Measurements from ENCODE around the gene ZCCHC7. TPM values are rescaled to one million over a fixed set of nuclear protein-coding genes. Genes with fewer than 3 reads are reported as not detected.

Gene ZCCHC7
- polyA plus RNA-seq, 2 of the 4 experiments (the other 2 are of a cell fraction) = 15.7 to 30.0 TPM

DNA sequence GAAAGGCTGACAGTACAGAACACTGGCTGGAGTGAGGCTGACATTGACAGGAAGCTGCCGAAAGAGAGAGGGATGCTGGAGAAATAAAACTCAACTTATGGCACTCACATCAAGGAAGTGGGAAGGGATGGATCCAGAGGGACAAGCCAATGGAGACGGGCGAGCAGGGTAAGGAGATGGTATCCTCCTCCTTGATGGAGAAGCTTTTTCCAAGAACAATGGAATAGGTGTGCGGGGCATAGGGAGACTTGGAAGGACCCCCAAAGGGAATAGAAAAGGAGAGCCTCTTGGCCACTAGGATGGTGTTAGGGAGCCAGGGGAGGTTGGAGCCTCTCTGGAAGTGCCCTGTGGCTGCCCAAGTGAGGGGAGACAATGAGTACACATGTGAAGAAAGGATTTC is 243.8 kb downstream of the ZCCHC7 start:
- no peak for TF ChIP-seq PBX3 (IDR thresholded peaks at IDR 0.05)
- no peak for TF ChIP-seq ZSCAN20 (CRISPR knock-in tag; IDR thresholded peaks at IDR 0.05)
- no peak for TF ChIP-seq EHMT2 (IDR thresholded peaks at IDR 0.05; ENCODE audit: low read depth)
- no peak for TF ChIP-seq BHLHE40 (IDR thresholded peaks at IDR 0.05; ENCODE audit: low read depth, low read length)
- TF ChIP-seq RFX5 (IDR thresholded peaks at IDR 0.05) = no peak
- no peak for TF ChIP-seq CBX2 (IDR thresholded peaks at IDR 0.05; ENCODE audit: borderline replicate concordance, low read depth)
- TF ChIP-seq NFE2L2 (conservative IDR thresholded peaks at IDR 0.05; ENCODE audit: low read length) = no peak
- TF ChIP-seq, protein P1, sequence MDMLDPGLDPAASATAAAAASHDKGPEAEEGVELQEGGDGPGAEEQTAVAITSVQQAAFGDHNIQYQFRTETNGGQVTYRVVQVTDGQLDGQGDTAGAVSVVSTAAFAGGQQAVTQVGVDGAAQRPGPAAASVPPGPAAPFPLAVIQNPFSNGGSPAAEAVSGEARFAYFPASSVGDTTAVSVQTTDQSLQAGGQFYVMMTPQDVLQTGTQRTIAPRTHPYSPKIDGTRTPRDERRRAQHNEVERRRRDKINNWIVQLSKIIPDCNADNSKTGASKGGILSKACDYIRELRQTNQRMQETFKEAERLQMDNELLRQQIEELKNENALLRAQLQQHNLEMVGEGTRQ (IDR thresholded peaks at IDR 0.05) = no peak
- FAIRE-seq = no peak
- H3K4me3 ChIP-seq = no peak overlapping the region
- 0 out of 6 replicates have a peak, but pooled peaks of 1 of the 2 experiments have one; percentile 22 for ATAC-seq
- H3K4me2 ChIP-seq = no peak overlapping the region
- no peaks in the 10 kb centered on the region for H3K9me3 ChIP-seq
- 89% methylated on average over 4 of the region's 4 CpGs for WGBS (ENCODE audit: missing lambda C conversion rate)
- DNase-seq (ENCODE audit: low read depth in 1 of 2, low spot score in 1 of 2) = no peak
- no peak overlapping the region for H3K27ac ChIP-seq
- no peaks in the 10 kb centered on the region for H3K4me1 ChIP-seq
- ChIA-PET POLR2A (no interaction called here), CTCF (interaction anchor here (0.9 to 1.2 kb wide), 5 partner anchors 9 to 368 kb away, joined by 3 to 5 read pairs (median 3); no protein-coding TSS in a partner anchor)

GRCh38 chr9:37364751-37365360 is 244.5 kb downstream of the ZCCHC7 start:
- 82% methylated on average over 4 of the region's 4 CpGs for WGBS (ENCODE audit: missing lambda C conversion rate)
- DNase-seq (ENCODE audit: low read depth in 1 of 2, low spot score in 1 of 2) = peak in 1 of 2 experiments; percentile 15
- no peaks in the 10 kb centered on the region for H3K9me3 ChIP-seq
- H3K27ac ChIP-seq = no peak overlapping the region
- no peak overlapping the region for H3K4me3 ChIP-seq
- FAIRE-seq = no peak
- CTCF ChIA-PET = interaction anchor here (0.9 to 1.2 kb wide), 6 partner anchors 8 to 369 kb away, joined by 3 to 5 read pairs (median 3); no protein-coding TSS in a partner anchor
- H3K4me2 ChIP-seq = no peak overlapping the region
- H3K4me1 ChIP-seq = no peaks in the 10 kb centered on the region
- peak; percentile 52 to 73; a peak in 5 of 6 replicates for ATAC-seq
- TF ChIP-seq ATOH8 (CRISPR knock-in tag; IDR thresholded peaks at IDR 0.05; ENCODE audit: low read depth) (no peak), RAD21 (conservative IDR thresholded peaks at IDR 0.05 in 1 of 2, IDR thresholded peaks at IDR 0.05 in 1 of 2) (peak; percentile 17 to 42; a peak in 3 of 5 replicates)
- POLR2A ChIA-PET = no interaction called here

GRCh38 chr9:37369671-37370070 is 249.3 kb downstream of the ZCCHC7 start:
- TF ChIP-seq, protein P1 (IDR thresholded peaks at IDR 0.05) = no peak
- TF ChIP-seq EHMT2 (IDR thresholded peaks at IDR 0.05; ENCODE audit: low read depth) (no peak), SREBF2 (IDR thresholded peaks at IDR 0.05) (no peak), RNF2 (IDR thresholded peaks at IDR 0.05; ENCODE audit: borderline replicate concordance, low read depth) (no peak), CHD4 (IDR thresholded peaks at IDR 0.05; ENCODE audit: borderline replicate concordance) (no peak), HOXB13 (CRISPR knock-in tag; IDR thresholded peaks at IDR 0.05; ENCODE audit: low read depth) (no peak), EHF (CRISPR knock-in tag; IDR thresholded peaks at IDR 0.05) (no peak), MAX (IDR thresholded peaks at IDR 0.05) (no peak), POLR2A (IDR thresholded peaks at IDR 0.05; ENCODE audit: low read length) (no peak), TFCP2L1 (CRISPR knock-in tag; IDR thresholded peaks at IDR 0.05) (no peak), HOXA7 (CRISPR knock-in tag; IDR thresholded peaks at IDR 0.05) (no peak), CTCF (IDR thresholded peaks at IDR 0.05) (no peak), CBX8 (IDR thresholded peaks at IDR 0.05) (no peak), HOXB5 (CRISPR knock-in tag; IDR thresholded peaks at IDR 0.05) (no peak), ZC3H11A (IDR thresholded peaks at IDR 0.05) (no peak), POLR2AphosphoS2 (conservative IDR thresholded peaks at IDR 0.05; ENCODE audit: low read length) (no peak)
- WGBS (ENCODE audit: missing lambda C conversion rate) = 84% methylated on average over 5 of the region's 5 CpGs
- H3K27ac ChIP-seq = no peak overlapping the region
- no peak overlapping the region for H3K4me3 ChIP-seq
- CTCF ChIA-PET = no interaction called here
- FAIRE-seq (no peak), ATAC-seq (no peak), DNase-seq (ENCODE audit: low read depth in 1 of 2, low spot score in 1 of 2) (no peak)
- no peak overlapping the region for H3K4me2 ChIP-seq
- POLR2A ChIA-PET = no interaction called here
- H3K4me1 ChIP-seq = no peaks in the 10 kb centered on the region
- no peaks in the 10 kb centered on the region for H3K9me3 ChIP-seq
